ENCODE data around the gene FMN1. TPM values are rescaled to one million over a fixed set of nuclear protein-coding genes. Genes with fewer than 3 reads are reported as not detected.

The FMN1 gene
- total and polyA plus RNA-seq, 7 experiments from 2014 or later: 0.02 to 32.2 (median 1.0) TPM; not detected in 1

GRCh38 chr15:32718821-32719716, 475.4 kb downstream of the FMN1 start:
- peak overlapping the region; percentile 8 to 78 (median 37) for H3K4me3 Mint-ChIP-seq
- peaks cover 0 to 4% of the 10 kb centered on the region in 2 donors for H3K27me3 ChIP-seq (ENCODE audit: control insufficient read depth in 2 of 2, insufficient read depth in 2 of 2, low read length in 2 of 2)
- no peaks in the 10 kb centered on the region for H3K9me3 ChIP-seq (ENCODE audit: control insufficient read depth in 2 of 3, low read length in 3 of 3)
- H3K27ac ChIP-seq (ENCODE audit: low read depth, low read length): no peak overlapping the region
- ChIA-PET CTCF (no interaction called here), POLR2A (no interaction called here)
- H3K36me3 ChIP-seq (ENCODE audit: control insufficient read depth in 2 of 3, insufficient read depth in 3 of 3, low read length in 3 of 3): no peaks in the 10 kb centered on the region
- peaks cover 0 to 3% (median 0%) of the 10 kb centered on the region in 5 donors for H3K36me3 Mint-ChIP-seq
- peaks cover 0 to 4% (median 0%) of the 10 kb centered on the region in 11 donors for H3K9me3 Mint-ChIP-seq
- no peak overlapping the region for H3K4me3 ChIP-seq (ENCODE audit: low read length)
- ATAC-seq (peak; percentile 24), DNase-seq (no peak)
- peaks cover 56 to 86% (median 77%) of the 10 kb centered on the region in 5 donors for H3K27me3 Mint-ChIP-seq
- no peak overlapping the region for H3K27ac Mint-ChIP-seq
- H3K4me1 Mint-ChIP-seq: peaks cover 15 to 34% (median 22%) of the 10 kb centered on the region in 7 donors
- intact Hi-C loops (cut with micrococcal nuclease): no loop called here
- H3K4me1 ChIP-seq (ENCODE audit: control insufficient read depth in 2 of 2, insufficient read depth in 2 of 2, low read length in 2 of 2): no peaks in the 10 kb centered on the region

GRCh38 chr15:32718227-32718820, 476.2 kb downstream of the FMN1 start:
- intact Hi-C loops (cut with micrococcal nuclease): no loop called here
- ATAC-seq: no peak
- Mint-ChIP-seq H3K27me3 (peaks cover 63 to 88% (median 83%) of the 10 kb centered on the region in 5 donors), H3K4me1 (peaks cover 12 to 34% (median 22%) of the 10 kb centered on the region in 7 donors), H3K4me3 (peak overlapping the region in 4 of 10 donors; percentile 14 to 78 (median 43)), H3K36me3 (peaks cover 0 to 3% (median 0%) of the 10 kb centered on the region in 5 donors), H3K9me3 (peaks cover 0 to 4% (median 0%) of the 10 kb centered on the region in 11 donors), H3K27ac (no peak overlapping the region)
- ChIA-PET CTCF (no interaction called here), POLR2A (no interaction called here)
- Histone ChIP-seq H3K36me3 (ENCODE audit: control insufficient read depth in 2 of 3, insufficient read depth in 3 of 3, low read length in 3 of 3) (no peaks in the 10 kb centered on the region), H3K27ac (ENCODE audit: low read depth, low read length) (no peak overlapping the region), H3K4me3 (ENCODE audit: low read length) (no peak overlapping the region), H3K4me1 (ENCODE audit: control insufficient read depth in 2 of 2, insufficient read depth in 2 of 2, low read length in 2 of 2) (no peaks in the 10 kb centered on the region), H3K9me3 (ENCODE audit: control insufficient read depth in 2 of 3, low read length in 3 of 3) (no peaks in the 10 kb centered on the region), H3K27me3 (ENCODE audit: control insufficient read depth in 2 of 2, insufficient read depth in 2 of 2, low read length in 2 of 2) (peaks cover 0 to 4% of the 10 kb centered on the region in 2 donors)
- peak in 1 of 9 donors; percentile 25 for DNase-seq

- Mint-ChIP-seq H3K4me1 (peaks cover 8 to 34% (median 22%) of the 10 kb centered on the region in 7 donors), H3K27ac (no peak within 1 kb of the TSS), H3K27me3 (peaks cover 58 to 90% (median 82%) of the 10 kb centered on the region in 5 donors), H3K9me3 (peaks cover 0 to 4% (median 0%) of the 10 kb centered on the region in 11 donors), H3K4me3 (peak within 1 kb of the TSS in 8 of 10 donors; percentile 16 to 78 (median 43)), H3K36me3 (peaks cover 0 to 3% (median 0%) of the 10 kb centered on the region in 5 donors)
- ChIA-PET POLR2A (no interaction called here), CTCF (no interaction called here)
- DNase-seq: no peak
- peaks cover 0 to 4% of the 10 kb centered on the region in 2 donors for H3K27me3 ChIP-seq (ENCODE audit: control insufficient read depth in 2 of 2, insufficient read depth in 2 of 2, low read length in 2 of 2)
- H3K27ac ChIP-seq (ENCODE audit: low read depth, low read length): no peak within 1 kb of the TSS
- intact Hi-C loops (cut with micrococcal nuclease): no loop called here
- no peaks in the 10 kb centered on the region for H3K36me3 ChIP-seq (ENCODE audit: control insufficient read depth in 2 of 3, insufficient read depth in 3 of 3, low read length in 3 of 3)
- H3K4me3 ChIP-seq (ENCODE audit: low read length): no peak within 1 kb of the TSS
- no peak for ATAC-seq
- no peaks in the 10 kb centered on the region for H3K9me3 ChIP-seq (ENCODE audit: control insufficient read depth in 2 of 3, low read length in 3 of 3)
- no peaks in the 10 kb centered on the region for H3K4me1 ChIP-seq (ENCODE audit: control insufficient read depth in 2 of 2, insufficient read depth in 2 of 2, low read length in 2 of 2)
Observed at GRCh38 chr15:32717426-32718226, 476.9 kb downstream of the FMN1 start, which contains the start of gene GREM1. Gene GREM1 (plus strand): TSS chr15:32718004. CDS start chr15:32730691, 12,687 bp downstream.

GRCh38 chr15:32716915-32717425, 477.5 kb downstream of the FMN1 start:
- no peaks in the 10 kb centered on the region for H3K36me3 ChIP-seq (ENCODE audit: control insufficient read depth in 2 of 3, insufficient read depth in 3 of 3, low read length in 3 of 3)
- Mint-ChIP-seq H3K9me3 (peaks cover 0 to 4% (median 0%) of the 10 kb centered on the region in 11 donors), H3K27ac (no peak overlapping the region), H3K27me3 (peaks cover 53 to 85% (median 79%) of the 10 kb centered on the region in 5 donors), H3K4me1 (peaks cover 6 to 34% (median 22%) of the 10 kb centered on the region in 7 donors), H3K36me3 (peaks cover 0 to 3% (median 0%) of the 10 kb centered on the region in 5 donors), H3K4me3 (peak overlapping the region in 8 of 10 donors; percentile 12 to 78 (median 32))
- no peaks in the 10 kb centered on the region for H3K4me1 ChIP-seq (ENCODE audit: control insufficient read depth in 2 of 2, insufficient read depth in 2 of 2, low read length in 2 of 2)
- ChIA-PET POLR2A (no interaction called here), CTCF (no interaction called here)
- no peaks in the 10 kb centered on the region for H3K9me3 ChIP-seq (ENCODE audit: control insufficient read depth in 2 of 3, low read length in 3 of 3)
- ATAC-seq: no peak
- no peak overlapping the region for H3K4me3 ChIP-seq (ENCODE audit: low read length)
- no peak for DNase-seq
- peaks cover 0 to 4% of the 10 kb centered on the region in 2 donors for H3K27me3 ChIP-seq (ENCODE audit: control insufficient read depth in 2 of 2, insufficient read depth in 2 of 2, low read length in 2 of 2)
- H3K27ac ChIP-seq (ENCODE audit: low read depth, low read length): no peak overlapping the region
- intact Hi-C loops (cut with micrococcal nuclease): no loop called here

GRCh38 chr15:32716216-32716914, 478.1 kb downstream of the FMN1 start:
- ChIA-PET POLR2A (no interaction called here), CTCF (no interaction called here)
- Histone ChIP-seq H3K27me3 (ENCODE audit: control insufficient read depth in 2 of 2, insufficient read depth in 2 of 2, low read length in 2 of 2) (peaks cover 0 to 4% of the 10 kb centered on the region in 2 donors), H3K4me3 (ENCODE audit: low read length) (no peak overlapping the region), H3K27ac (ENCODE audit: low read depth, low read length) (no peak overlapping the region), H3K4me1 (ENCODE audit: control insufficient read depth in 2 of 2, insufficient read depth in 2 of 2, low read length in 2 of 2) (no peaks in the 10 kb centered on the region), H3K9me3 (ENCODE audit: control insufficient read depth in 2 of 3, low read length in 3 of 3) (no peaks in the 10 kb centered on the region), H3K36me3 (ENCODE audit: control insufficient read depth in 2 of 3, insufficient read depth in 3 of 3, low read length in 3 of 3) (no peaks in the 10 kb centered on the region)
- no peak for ATAC-seq
- H3K4me1 Mint-ChIP-seq: peaks cover 6 to 34% (median 22%) of the 10 kb centered on the region in 7 donors
- no peak for DNase-seq
- H3K4me3 Mint-ChIP-seq: peak overlapping the region in 8 of 10 donors; percentile 6 to 78 (median 28)
- H3K36me3 Mint-ChIP-seq: peaks cover 0 to 3% (median 0%) of the 10 kb centered on the region in 5 donors
- peaks cover 54 to 82% (median 81%) of the 10 kb centered on the region in 5 donors for H3K27me3 Mint-ChIP-seq
- peaks cover 0 to 4% (median 0%) of the 10 kb centered on the region in 11 donors for H3K9me3 Mint-ChIP-seq
- intact Hi-C loops (cut with micrococcal nuclease): no loop called here
- H3K27ac Mint-ChIP-seq: peak overlapping the region in 1 of 9 donors; percentile 5
